Measurements from ENCODE around the gene PLCL1.
"Not testable (repeated sequence)": the region's sequence is repeated elsewhere in the genome, so short reads cannot be mapped to it uniquely, and the experiment has no call there.

The PLCL1 gene

DNA sequence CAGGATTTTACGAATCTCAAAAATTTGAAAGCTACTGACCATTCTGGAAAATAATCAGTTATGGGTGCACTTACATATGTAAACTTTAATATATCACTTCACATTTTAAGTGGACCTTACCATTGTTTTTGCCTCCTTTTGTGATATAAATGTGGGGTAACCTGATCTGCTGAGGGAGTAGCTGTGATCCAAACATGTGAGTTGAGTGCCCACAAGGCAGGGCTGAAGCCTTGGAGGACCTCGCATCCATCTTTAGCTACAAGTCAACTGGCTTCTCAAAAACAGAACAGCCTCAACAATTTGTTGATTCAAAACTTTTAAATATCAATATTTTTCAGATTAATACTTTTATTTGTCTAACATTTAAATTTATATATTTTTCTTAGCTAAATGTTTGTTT lies 178.2 kb downstream of the PLCL1 start:
- intact Hi-C loops (cut with DNase I): no loop called here

GRCh38 chr2:197985029-197985638 lies 180.7 kb downstream of the PLCL1 start:
- no peak for DNase-seq
- intact Hi-C loops (cut with DNase I): no loop called here

More for the DNA sequence above, 178.2 kb downstream of the PLCL1 start:
- no peak for DNase-seq

- no peak for DNase-seq
- intact Hi-C loops (cut with DNase I): no loop called here
Observed at GRCh38 chr2:197986977-197987376, 182.6 kb downstream of the PLCL1 start.

DNA sequence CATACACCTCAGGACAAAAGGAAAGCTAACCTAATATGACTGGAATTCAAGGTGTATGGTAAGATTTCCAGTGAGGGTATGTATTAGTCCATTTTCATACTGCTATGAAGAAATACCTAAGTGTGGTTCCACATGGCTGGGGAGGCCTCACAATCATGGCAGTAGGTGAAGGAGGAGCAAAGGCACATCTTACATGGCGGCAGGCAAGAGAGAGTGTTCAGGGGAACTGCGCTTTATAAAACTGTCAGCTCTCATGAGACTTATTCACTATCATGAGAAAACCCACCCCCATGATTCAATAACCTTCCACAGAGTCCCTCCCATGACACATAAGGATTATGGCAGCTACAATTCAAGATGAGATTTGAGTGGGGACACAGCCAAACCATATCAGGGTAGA lies 186.0 kb downstream of the PLCL1 start:
- DNase-seq: no peak
- intact Hi-C loops (cut with DNase I): no loop called here

DNA sequence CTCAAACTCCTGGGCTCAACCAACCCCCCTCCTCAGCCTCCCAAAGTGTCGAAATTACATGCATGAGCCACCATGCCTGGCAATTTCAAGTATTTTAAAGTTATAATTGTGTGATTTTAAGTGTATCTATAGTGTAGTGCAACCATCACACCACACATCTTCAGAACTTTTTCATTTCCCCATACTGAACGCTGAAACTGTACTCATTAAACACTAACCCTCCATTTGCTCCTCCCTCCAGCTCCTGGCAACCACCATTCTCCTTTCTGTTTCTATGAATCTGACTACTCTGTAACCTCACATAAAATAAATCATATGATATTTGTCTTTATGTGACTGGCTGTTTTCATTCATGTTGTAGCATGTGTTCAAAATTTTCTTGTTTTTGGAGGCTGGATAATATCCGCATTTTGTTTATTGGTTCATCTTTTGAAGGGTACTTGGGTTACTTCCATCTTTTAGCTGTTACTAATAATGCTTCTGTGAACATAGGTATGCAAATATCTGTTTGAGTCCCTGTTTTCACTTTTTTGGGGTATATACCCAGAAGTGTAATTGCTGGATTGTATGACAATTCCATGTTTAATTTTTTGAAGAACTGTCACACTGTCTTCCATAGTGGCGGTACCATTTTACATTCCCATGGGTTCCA lies 188.2 kb downstream of the PLCL1 start:
- intact Hi-C loops (cut with DNase I): no loop called here
- no peak for DNase-seq

GRCh38 chr2:197993363-197993762 lies 189.0 kb downstream of the PLCL1 start:
- intact Hi-C loops (cut with DNase I): no loop called here
- no peak for DNase-seq

DNA sequence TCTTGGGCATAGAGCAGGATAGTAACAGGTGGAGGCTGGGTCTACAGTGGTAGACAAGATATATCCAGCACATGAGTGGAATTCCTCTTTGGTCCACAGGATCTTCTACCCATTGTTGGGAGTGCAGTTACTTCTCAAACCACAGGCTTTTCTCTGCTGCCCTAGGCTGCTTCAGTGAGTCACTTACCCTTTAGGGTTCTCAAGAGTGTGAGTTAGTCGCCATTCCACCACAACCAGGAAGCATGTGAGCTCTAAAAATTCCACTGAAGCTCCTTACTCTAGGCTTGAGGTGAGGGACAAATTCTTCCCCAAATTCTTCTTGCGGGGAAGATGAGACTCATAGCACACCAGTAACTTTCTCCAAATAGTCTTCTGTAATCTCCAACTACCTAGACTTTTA lies 189.4 kb downstream of the PLCL1 start:
- intact Hi-C loops (cut with DNase I): no loop called here
- no peak for DNase-seq

- no peak for DNase-seq
- intact Hi-C loops (cut with DNase I): no loop called here
Observed at GRCh38 chr2:197994751-197995150, 190.4 kb downstream of the PLCL1 start.

DNA sequence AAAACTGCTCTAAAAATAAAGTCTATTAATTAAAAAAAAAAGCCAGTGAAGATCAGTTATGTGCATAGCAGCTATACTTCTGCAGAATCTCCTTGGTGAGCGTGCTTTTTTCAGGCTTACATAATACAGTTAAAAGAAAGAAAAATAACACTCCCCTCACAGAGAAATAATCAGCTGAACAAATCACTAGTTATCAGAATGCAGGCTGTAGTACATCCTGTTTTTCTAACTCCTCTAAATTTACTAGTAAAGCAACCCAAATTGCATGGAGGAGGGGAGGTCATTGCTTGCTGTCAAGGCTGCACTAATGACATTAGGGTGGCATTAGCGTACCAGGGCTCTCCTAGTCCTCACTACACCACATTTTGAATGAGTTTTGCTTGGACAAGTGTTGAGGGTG lies 192.2 kb downstream of the PLCL1 start:
- intact Hi-C loops (cut with DNase I): no loop called here
- DNase-seq: no peak

DNA sequence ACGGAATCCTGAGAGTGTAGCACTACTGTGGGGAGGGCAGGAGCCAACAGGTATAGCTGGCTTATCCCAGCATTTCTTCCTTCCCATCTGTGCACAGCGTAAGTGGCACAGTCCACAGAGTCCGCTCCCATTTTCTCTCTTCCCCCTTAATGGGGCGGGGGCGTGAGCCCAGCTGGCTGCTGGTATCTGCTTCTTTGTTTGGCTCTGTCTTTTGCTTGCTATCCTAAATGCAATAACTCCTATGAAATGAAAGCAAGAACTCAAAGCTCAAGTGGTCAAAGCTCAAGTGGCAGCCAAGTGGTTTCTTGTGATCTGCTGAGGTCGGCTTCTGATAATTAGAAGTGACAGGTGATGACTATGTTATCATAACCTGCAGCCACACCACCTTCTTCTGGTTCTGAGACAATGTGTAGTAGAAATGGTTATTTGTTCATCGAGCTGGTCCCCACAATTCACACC lies 192.7 kb downstream of the PLCL1 start:
- intact Hi-C loops (cut with DNase I): no loop called here
- DNase-seq: peak in 1 of 10 donors; percentile 65

- intact Hi-C loops (cut with DNase I): no loop called here
- DNase-seq: no peak
Observed at GRCh38 chr2:197998702-197999101, 194.3 kb downstream of the PLCL1 start.

DNA sequence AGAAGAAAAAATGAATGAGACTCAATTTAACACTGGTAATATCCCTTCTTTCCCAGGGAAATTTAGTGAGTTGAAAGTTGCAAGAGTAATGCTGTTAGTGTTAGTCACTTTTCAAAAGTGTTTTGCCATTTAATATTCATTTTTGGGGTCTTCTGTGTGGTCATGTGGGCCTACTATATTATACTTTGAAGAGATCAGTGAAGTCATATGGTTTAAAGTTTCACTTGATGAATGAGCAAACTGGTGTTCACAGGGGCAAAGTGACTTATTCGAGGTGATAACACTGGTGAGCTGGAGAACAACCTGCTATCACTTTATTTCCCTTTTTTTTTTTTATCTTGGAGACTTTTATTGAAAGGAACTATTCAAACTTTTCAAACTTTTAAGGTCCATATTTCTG lies 196.0 kb downstream of the PLCL1 start:
- intact Hi-C loops (cut with DNase I): no loop called here
- no peak for DNase-seq

- DNase-seq: no peak
- intact Hi-C loops (cut with DNase I): no loop called here
Observed at GRCh38 chr2:198004173-198004572, 199.8 kb downstream of the PLCL1 start.

DNA sequence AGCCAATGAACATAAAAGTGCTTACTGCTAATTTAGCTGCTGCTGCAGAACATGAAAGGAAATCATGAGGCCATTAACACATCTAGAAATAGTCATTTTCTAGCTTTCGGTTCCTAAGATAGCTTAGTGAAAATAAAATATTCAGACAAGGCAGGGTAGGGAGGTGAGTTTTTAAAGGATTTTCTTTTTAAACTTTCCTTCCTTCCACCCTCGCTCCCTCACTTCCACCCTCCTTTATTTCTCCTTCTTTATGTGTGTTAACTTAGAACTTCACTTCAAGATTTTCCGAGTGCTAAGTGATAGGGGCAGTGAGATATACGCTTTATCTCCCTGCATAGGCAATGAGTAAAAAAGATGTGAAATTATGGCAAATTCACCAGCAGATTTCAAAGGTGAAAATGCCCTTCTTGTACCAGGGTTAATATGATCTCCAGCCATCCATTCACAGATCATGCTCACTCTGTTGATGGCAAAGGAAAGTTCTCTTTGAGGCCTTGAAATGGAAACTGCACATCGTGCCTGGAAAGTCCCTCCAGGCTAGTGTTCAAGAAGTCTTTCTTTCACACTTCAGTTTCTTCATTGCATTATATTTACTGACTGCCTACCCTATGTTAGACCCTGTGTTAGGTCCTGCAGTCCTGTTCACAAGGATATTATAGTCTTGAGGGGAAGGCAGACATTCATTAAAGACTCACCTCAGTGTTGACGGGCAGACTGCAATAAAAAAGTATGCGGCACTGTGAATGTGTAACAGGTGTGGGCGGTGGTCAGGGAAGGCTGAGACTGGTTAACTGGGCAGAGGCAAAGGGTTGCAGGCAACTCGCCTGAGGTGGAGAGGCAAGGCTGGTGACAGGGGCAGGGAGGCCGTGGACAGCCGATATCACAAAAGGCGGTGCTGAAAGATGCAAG lies 200.8 kb downstream of the PLCL1 start:
- DNase-seq: no peak

DNA sequence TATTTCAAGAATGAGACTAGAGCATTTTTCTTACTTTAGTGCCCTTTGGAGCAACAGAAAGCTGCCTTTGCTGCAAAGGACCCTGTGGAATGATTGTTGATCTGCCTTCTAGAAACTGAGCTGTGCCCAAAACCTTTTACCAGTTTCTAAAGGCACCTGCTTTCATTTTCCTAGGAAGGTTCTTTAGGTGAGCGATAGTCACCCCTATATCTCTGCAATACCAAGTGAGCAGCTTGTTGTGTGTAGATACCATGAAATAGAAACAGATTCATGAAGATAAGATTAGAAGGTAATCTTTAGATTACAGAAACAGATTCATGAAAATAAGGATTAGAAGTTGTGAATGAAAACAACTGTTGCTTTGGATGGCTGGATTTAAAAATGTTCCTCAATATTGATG lies 202.3 kb downstream of the PLCL1 start:
- intact Hi-C loops (cut with DNase I): no loop called here
- no peak for DNase-seq

More for the DNA sequence above, 200.8 kb downstream of the PLCL1 start:
- intact Hi-C loops (cut with DNase I): no loop called here

DNA sequence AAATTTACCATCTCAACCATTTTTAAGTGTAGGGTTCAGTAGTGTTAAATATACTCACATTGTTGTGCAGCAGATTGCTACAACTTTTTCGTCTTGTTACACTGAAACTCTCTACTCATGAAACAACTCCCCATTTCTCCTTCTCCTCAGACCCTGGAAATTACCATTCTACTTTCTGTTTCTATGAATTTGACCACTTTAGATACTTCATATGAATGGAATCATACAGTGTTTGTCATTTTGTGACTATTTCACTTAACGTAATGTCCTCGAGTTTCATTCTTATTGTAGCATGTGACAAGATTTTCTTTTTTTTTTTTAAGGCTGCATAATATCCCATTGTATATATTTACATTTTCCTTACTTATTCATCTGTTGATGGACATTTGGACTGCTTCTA lies 203.8 kb downstream of the PLCL1 start:
- DNase-seq: no peak
- intact Hi-C loops (cut with DNase I): no loop called here

DNA sequence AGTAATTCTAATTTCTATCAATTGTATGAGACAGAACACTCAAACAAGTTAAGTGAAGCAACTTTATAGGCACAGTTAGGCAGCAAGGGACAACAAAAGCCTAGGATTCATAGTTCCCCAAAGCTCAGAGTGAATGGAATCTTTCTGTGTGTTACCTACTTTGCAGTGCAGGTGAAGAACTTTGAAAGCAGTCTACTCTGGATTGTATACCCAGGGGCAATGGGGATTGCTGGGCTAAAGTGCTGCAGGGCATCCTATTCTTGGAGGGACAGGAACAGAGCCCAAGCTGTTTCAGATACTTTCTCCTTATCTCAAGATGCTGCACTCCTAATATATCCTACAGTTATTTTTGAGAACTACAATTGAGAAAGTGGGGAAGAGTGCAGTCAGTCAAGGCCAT lies 207.6 kb downstream of the PLCL1 start:
- no peak for DNase-seq
- intact Hi-C loops (cut with DNase I): no loop called here

- intact Hi-C loops (cut with DNase I): no loop called here
- no peak for DNase-seq
Observed at GRCh38 chr2:198016243-198016642, 211.8 kb downstream of the PLCL1 start.

DNA sequence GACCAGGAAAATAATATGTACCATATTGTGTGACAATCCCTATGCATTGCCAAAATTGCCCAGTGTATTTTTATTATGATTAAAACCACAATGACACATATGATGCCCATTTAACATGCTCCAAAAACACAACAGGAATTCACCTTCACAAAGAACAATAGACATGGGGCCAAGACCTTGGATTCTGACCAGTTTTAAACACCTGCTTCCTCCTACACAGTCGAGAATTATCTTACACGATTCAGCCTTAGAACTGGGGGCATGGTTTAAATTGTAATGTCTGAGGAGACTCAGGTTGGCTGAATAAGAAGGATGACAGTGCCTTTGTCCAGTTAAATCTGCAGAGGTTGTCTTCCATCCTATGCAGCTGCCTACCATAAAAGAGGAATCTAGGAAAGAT lies 212.7 kb downstream of the PLCL1 start:
- DNase-seq: no peak
- intact Hi-C loops (cut with DNase I): no loop called here

GRCh38 chr2:198028955-198029354 lies 224.6 kb downstream of the PLCL1 start:
- intact Hi-C loops (cut with DNase I): no loop called here
- no peak for DNase-seq

DNA sequence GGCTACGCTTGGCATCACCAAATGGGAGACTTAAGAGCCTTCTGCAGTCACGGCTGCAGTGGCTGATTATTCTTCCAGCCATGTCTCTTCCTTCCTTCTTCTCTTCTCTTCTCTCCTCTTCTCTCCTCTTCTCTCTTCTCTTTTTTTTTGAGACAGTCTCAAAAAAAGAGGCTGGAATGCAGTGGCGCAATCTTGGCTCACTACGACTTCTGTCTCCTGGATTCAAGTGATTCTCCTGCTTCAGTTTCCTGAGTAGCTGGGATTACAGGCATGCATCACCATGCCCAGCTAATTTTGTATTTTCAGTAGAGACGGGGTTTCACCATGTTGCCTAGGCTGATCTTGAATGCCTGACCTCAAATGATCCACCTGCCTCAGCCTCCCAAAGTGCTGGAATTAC lies 225.2 kb downstream of the PLCL1 start:
- DNase-seq; intact Hi-C loops (cut with DNase I): not testable (repeated sequence)

GRCh38 chr2:198033626-198034025 lies 229.2 kb downstream of the PLCL1 start:
- intact Hi-C loops (cut with DNase I): no loop called here
- no peak for DNase-seq
